GM23338 (cell line): ENCODE data around the gene WT1. TPM values are rescaled to one million over a fixed set of nuclear protein-coding genes. Genes with fewer than 3 reads are reported as not detected.

Source experiments
- ATAC-seq: fragments of 200-7000 bp; cut with Tn5 transposase; 3 replicates; pipeline ENCODE4 v1.9.1; 2020
- DNase-seq: peaks from one replicate; pipeline ENCODE4 v3.0.0-alpha.2; 2015; ENCODE audit warnings: low spot score
- H2AFZ ChIP-seq: fragments of 200-600 bp; sonication (generic); 2 replicates; pipeline ENCODE4 v1.8.0; 2016; ENCODE audit warnings: antibody characterized with exemption, mild to moderate bottlenecking, moderate library complexity
- H3F3A ChIP-seq: fragments of 200-600 bp; sonication (generic); replicated peaks from 2 replicates; pipeline ENCODE4 v1.8.0; 2017; ENCODE audit warnings: antibody characterized with exemption, mixed run types, low read depth
- H3K27ac ChIP-seq: fragments of 200-600 bp; sonication (generic); 2 replicates; pipeline ENCODE4 v1.6.1; 2016; ENCODE audit warnings: low read depth
- H3K27me3 ChIP-seq: fragments of 200-600 bp; sonication (generic); 2 replicates; pipeline ENCODE4 v1.8.0; 2016; ENCODE audit warnings: mild to moderate bottlenecking, mixed run types, moderate library complexity; ENCODE audit not compliant: insufficient read depth
- H3K36me3 ChIP-seq: fragments of 200-600 bp; sonication (generic); 2 replicates; pipeline ENCODE4 v1.8.0; 2016; ENCODE audit warnings: mild to moderate bottlenecking; ENCODE audit not compliant: insufficient read depth
- H3K4me1 ChIP-seq: fragments of 200-600 bp; sonication (generic); 2 replicates; pipeline ENCODE4 v1.8.0; 2016; ENCODE audit warnings: mild to moderate bottlenecking, moderate library complexity; ENCODE audit not compliant: insufficient read depth
- H3K4me2 ChIP-seq: fragments of 200-600 bp; sonication (generic); 2 replicates; pipeline ENCODE4 v1.7.1; 2017; ENCODE audit warnings: mixed run types
- H3K4me3 ChIP-seq: fragments of 200-600 bp; sonication (generic); 2 replicates; pipeline ENCODE4 v1.6.1; 2016; ENCODE audit warnings: mixed run types
- H3K79me2 ChIP-seq: fragments of 200-600 bp; sonication (generic); replicated peaks from 2 replicates; pipeline ENCODE4 v1.8.0; 2017; ENCODE audit warnings: mild to moderate bottlenecking; ENCODE audit not compliant: insufficient read depth
- H3K9me2 ChIP-seq: fragments of 200-600 bp; sonication (generic); 2 replicates; pipeline ENCODE4 v1.8.0; 2017; ENCODE audit not compliant: insufficient read depth
- H4K20me1 ChIP-seq: fragments of 200-600 bp; sonication (generic); replicated peaks from 2 replicates; pipeline ENCODE4 v1.8.0; 2017; ENCODE audit warnings: mild to moderate bottlenecking; ENCODE audit not compliant: insufficient read depth
- H3K27ac Mint-ChIP-seq: 2 replicates; pipeline ENCODE4 v1.8.0; 2020; ENCODE audit warnings: inconsistent platforms, mild to moderate bottlenecking, moderate library complexity, mixed read lengths
- H3K27me3 Mint-ChIP-seq: 3 replicates; pipeline ENCODE4 v1.8.0; 2022; ENCODE audit warnings: low read depth, mild to moderate bottlenecking, moderate library complexity, mixed read lengths, inconsistent platforms; ENCODE audit not compliant: insufficient read depth, poor library complexity
- H3K36me3 Mint-ChIP-seq: 3 replicates; pipeline ENCODE4 v1.8.0; 2021; ENCODE audit warnings: low read depth, mild to moderate bottlenecking, inconsistent platforms, moderate library complexity, mixed read lengths
- H3K4me1 Mint-ChIP-seq: 3 replicates; pipeline ENCODE4 v1.8.0; 2020; ENCODE audit warnings: mild to moderate bottlenecking, inconsistent platforms, mixed read lengths
- H3K4me3 Mint-ChIP-seq: 3 replicates; pipeline ENCODE4 v1.8.0; 2021; ENCODE audit warnings: moderate library complexity, mild to moderate bottlenecking, inconsistent platforms, mixed read lengths
- H3K9me3 Mint-ChIP-seq: 3 replicates; pipeline ENCODE4 v1.8.0; 2020; ENCODE audit warnings: moderate library complexity, mild to moderate bottlenecking, inconsistent platforms, mixed read lengths
- CREB1 ChIP-seq: fragments of 250-450 bp; sonication (Bioruptor Pico); IDR thresholded peaks from 2 replicates; pipeline ENCODE4 v1.5.0; 2020; ENCODE audit warnings: low read depth, mild to moderate bottlenecking, moderate library complexity
- CTCF ChIP-seq, 2 experiments: fragments of 200-600 bp in 1 of 2; sonication (generic) in 1 of 2; conservative IDR thresholded peaks; 2 replicates each; pipeline versions ENCODE4 v1.5.1 to v1.6.1; 2016 to 2017; ENCODE audit warnings: antibody characterized with exemption in 2 of 2, low read depth in 2 of 2, mild to moderate bottlenecking in 2 of 2, moderate library complexity in 1 of 2
- ETS1 ChIP-seq: IDR thresholded peaks from 2 replicates; pipeline ENCODE4 v1.6.1; 2016; ENCODE audit warnings: antibody characterized with exemption
- EZH2 ChIP-seq: fragments of 200-600 bp; sonication (generic); IDR thresholded peaks from one replicate; pipeline ENCODE4 v1.8.0; 2017; ENCODE audit warnings: antibody characterized with exemption, mild to moderate bottlenecking, low read depth; ENCODE audit not compliant: unreplicated experiment
- EZH2phosphoT487 ChIP-seq: fragments of 200-600 bp; sonication (generic); IDR thresholded peaks from one replicate; pipeline ENCODE4 v1.8.1; 2018; ENCODE audit warnings: antibody characterized with exemption; ENCODE audit not compliant: unreplicated experiment
- JUNB ChIP-seq: IDR thresholded peaks from one replicate; pipeline ENCODE4 v1.6.1; 2016; ENCODE audit warnings: antibody characterized with exemption; ENCODE audit not compliant: unreplicated experiment
- NANOG ChIP-seq: IDR thresholded peaks from 2 replicates; pipeline ENCODE4 v1.6.1; 2016; ENCODE audit warnings: antibody characterized with exemption, borderline replicate concordance
- POLR2AphosphoS5 ChIP-seq: IDR thresholded peaks from 2 replicates; pipeline ENCODE4 v1.6.1; 2016; ENCODE audit warnings: antibody characterized with exemption, low read depth
- REST ChIP-seq: IDR thresholded peaks from one replicate; pipeline ENCODE4 v1.6.1; 2018; ENCODE audit warnings: antibody characterized with exemption; ENCODE audit not compliant: unreplicated experiment
- STAT1 ChIP-seq: IDR thresholded peaks from one replicate; pipeline ENCODE4 v1.6.1; 2016; ENCODE audit warnings: antibody characterized with exemption; ENCODE audit not compliant: unreplicated experiment
- ZNF114 ChIP-seq: fragments of 250-450 bp; sonication (Bioruptor Pico); IDR thresholded peaks from 2 replicates; pipeline ENCODE4 v1.5.0; 2020; ENCODE audit warnings: mild to moderate bottlenecking, moderate library complexity
- ZNF331 ChIP-seq: fragments of 250-450 bp; sonication (Bioruptor Pico); IDR thresholded peaks from 2 replicates; pipeline ENCODE4 v1.5.0; 2020; ENCODE audit warnings: low read depth, mild to moderate bottlenecking, moderate library complexity
- ZNF462 ChIP-seq: fragments of 250-450 bp; sonication (Bioruptor Pico); IDR thresholded peaks from 2 replicates; pipeline ENCODE4 v1.5.0; 2020; ENCODE audit warnings: mild to moderate bottlenecking, moderate library complexity
- polyA plus RNA-seq: library from polyadenylated mRNA; unstranded; fragments of >200 nt; fragmentation: Nextera tagmentation; extraction: Ambion mirVana; gene quantifications from 2 replicates; pipeline ENCODE4 v1.2.1, GENCODE V29; 2016
- total RNA-seq: library from RNA; depleted of rRNA; stranded (reverse); fragments of >200 nt; shearing (Covaris generic); gene quantifications from 2 replicates; pipeline ENCODE4 v1.2.3, GENCODE V29; 2014

WT1 gene
- total and polyA plus RNA-seq, 2 experiments from 2014 or later: 0.21 TPM; not detected in 1

GRCh38 chr11:32456864-32457263 is 21.5 kb upstream of the WT1 start:
- no peak overlapping the region for H3K4me3 Mint-ChIP-seq
- Histone ChIP-seq H3K4me2 (no peak overlapping the region), H3F3A (no peaks in the 10 kb centered on the region), H3K27me3 (no peaks in the 10 kb centered on the region), H4K20me1 (no peaks in the 10 kb centered on the region), H2AFZ (no peak overlapping the region), H3K9me2 (no peaks in the 10 kb centered on the region), H3K79me2 (no peaks in the 10 kb centered on the region), H3K27ac (no peak overlapping the region), H3K4me1 (no peaks in the 10 kb centered on the region), H3K36me3 (no peaks in the 10 kb centered on the region; the same call in 1 of the 2 replicates), H3K4me3 (no peak overlapping the region)
- ATAC-seq: no peak
- TF ChIP-seq ZNF331 (CRISPR knock-in tag) (no peak), EZH2 (no peak), NANOG (no peak), ETS1 (no peak), EZH2phosphoT487 (no peak), JUNB (no peak), CTCF (conservative IDR thresholded peaks at IDR 0.05; ENCODE audit: low read depth in 2 of 2) (no peak), CREB1 (CRISPR knock-in tag) (no peak), ZNF114 (CRISPR knock-in tag) (no peak), ZNF462 (CRISPR knock-in tag) (no peak), REST (no peak), POLR2AphosphoS5 (no peak), STAT1 (no peak)
- H3K9me3 Mint-ChIP-seq: no peaks in the 10 kb centered on the region
- no peaks in the 10 kb centered on the region for H3K27me3 Mint-ChIP-seq
- H3K36me3 Mint-ChIP-seq: no peaks in the 10 kb centered on the region
- H3K4me1 Mint-ChIP-seq: no peaks in the 10 kb centered on the region
- DNase-seq: no peak
- H3K27ac Mint-ChIP-seq: no peak overlapping the region
